NB4 (cell line): ENCODE data around the gene NOP14.

Experiments used
- CTCF ChIP-seq: IDR thresholded peaks from one replicate; pipeline ENCODE4 v1.5.1; 2012; ENCODE audit warnings: low read depth, low read length
- POLR2A ChIP-seq: IDR thresholded peaks from 2 replicates; pipeline ENCODE4 v1.6.1; 2011; ENCODE audit warnings: mild to moderate bottlenecking; ENCODE audit not compliant: insufficient read length; ENCODE audit errors: extremely low read depth

GRCh38 chr4:2965262-2965661, 2.1 kb upstream of the NOP14 start:
- TF ChIP-seq CTCF, result no peak
- no peak for TF ChIP-seq POLR2A
